HG03342 (cell line): Measurements from ENCODE around the gene HEATR3.

Experiments
- ATAC-seq: cut with Tn5 transposase; IDR thresholded peaks from one replicate; pipeline ENCODE4 v1.9.1; 2021; ENCODE audit warnings: mild to moderate bottlenecking, moderate library complexity; ENCODE audit not compliant: unreplicated experiment

Gene HEATR3, protein sequence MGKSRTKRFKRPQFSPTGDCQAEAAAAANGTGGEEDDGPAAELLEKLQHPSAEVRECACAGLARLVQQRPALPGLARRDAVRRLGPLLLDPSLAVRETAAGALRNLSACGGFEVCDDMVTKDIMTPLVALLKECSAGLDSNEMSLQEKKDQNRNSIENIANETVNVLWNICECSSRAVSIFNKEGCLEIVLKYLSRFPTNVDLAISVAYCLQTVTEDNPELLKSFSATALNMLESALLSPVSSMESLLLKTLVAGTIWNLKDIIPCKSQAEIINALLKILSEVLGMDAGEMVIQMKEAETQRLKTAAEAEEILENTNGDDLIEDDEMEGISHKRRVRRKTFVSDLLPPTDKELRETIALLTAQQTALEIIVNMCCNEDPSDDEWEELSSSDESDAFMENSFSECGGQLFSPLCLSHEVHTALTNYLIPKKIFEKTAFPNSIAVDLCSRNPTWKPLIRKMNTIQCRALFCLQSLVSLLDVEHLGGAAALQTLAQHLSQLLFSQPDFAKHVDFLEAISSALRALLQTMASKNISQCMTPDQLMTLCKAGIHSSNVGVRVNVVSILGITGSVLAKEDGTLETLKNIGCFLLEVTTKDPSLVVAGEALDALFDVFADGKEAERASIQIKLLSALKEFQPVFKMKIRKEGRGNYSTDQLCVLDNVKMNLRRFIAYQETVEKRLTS

DNA sequence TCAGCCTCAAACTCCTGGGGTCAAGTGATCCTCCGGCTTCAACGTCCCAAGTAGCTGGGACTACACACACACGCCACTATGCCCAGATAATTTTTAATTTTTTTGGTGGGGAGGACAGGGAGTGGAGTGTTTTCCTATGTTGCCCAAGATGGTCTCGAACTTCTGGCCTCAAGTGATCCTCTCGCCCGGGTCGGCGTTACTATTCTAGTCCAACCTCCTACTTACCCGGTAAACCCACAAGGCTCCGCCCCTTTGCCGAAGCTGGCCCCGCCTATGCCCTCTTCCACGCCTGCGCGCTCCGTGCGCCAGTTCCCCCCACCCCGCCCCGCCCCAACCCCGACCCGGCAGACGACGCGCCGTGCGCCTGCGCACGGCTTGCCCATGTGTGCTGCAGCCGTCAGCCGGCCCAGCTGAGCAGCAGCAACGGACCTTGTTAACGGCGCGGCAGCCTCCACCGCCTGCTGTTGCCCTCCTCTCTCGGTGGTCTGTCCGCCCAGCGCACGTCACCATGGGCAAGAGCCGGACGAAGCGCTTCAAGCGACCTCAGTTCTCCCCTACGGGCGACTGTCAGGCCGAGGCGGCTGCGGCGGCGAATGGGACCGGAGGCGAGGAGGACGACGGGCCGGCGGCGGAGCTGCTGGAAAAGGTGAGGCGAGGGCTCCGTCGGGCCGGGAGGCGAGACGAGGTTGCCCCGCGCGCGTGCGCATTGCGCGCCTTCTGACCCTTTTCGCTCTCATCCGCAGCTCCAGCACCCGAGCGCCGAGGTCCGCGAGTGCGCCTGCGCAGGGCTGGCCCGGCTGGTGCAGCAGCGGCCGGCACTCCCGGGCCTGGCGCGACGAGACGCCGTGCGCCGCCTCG is at the start of gene HEATR3:
Gene HEATR3 (plus strand): TSS at position 347 of the 858 bp plus-strand sequence. CDS start 162 bp downstream, at position 509.
- ATAC-seq = peak; percentile 72

DNA sequence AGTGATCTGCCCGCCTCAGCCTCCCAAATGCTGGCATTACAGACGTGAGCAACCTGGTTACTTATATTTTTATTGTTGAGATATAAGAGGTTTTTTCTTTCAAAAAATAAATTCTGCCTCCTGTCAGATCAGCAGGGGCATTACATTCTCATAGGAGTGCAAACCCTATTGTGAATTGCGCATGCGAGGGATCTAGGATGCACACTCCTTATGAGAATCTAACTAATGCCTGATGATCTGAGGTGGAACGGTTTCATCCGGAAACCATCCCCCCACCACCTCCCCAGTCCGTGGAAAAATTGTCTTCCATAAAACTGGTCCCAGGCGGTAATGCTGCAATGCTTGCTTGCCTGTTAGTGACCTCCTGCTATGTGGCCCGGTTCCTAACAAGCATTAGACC is 48.2 kb upstream of the HEATR3 start:
- no peak for ATAC-seq

DNA sequence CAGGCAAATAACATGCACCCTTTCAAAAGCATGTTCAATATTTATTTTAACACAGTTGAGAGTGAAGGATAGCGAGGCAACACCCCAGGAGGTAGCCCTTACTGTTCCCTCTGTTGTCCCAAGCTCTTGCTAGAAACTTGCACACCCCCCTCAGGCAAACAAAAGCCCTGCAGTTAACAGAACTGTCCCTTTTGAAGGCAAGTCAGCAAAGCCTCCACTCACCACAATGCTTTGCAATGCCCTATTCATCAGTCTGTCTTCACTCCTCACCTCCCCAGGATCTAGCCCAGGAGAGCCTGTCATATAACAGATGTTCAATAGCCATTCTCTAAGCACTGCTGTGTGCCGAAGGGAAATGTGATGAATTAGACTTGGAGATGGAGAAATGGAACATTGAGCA is 44.2 kb upstream of the HEATR3 start:
- no peak for ATAC-seq

DNA sequence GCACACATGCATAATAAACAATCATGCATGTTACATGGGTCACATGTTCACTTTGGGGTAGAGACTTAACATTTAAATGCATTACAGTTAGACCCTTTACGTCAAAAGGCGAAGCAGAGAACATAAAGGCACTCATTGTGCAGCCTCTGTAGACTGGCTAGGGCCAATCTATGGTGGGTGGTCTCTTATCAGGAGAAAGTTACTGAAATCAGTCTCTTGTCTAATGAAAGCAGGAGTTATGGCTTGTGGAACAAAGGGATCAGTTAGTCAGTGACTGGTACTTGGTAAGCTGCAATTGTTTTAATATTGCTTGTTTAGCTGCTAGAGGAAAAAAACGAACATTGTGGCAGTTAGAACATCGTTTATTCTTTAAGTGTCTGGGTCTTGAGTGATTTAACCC is 42.1 kb upstream of the HEATR3 start:
- no peak for ATAC-seq

DNA sequence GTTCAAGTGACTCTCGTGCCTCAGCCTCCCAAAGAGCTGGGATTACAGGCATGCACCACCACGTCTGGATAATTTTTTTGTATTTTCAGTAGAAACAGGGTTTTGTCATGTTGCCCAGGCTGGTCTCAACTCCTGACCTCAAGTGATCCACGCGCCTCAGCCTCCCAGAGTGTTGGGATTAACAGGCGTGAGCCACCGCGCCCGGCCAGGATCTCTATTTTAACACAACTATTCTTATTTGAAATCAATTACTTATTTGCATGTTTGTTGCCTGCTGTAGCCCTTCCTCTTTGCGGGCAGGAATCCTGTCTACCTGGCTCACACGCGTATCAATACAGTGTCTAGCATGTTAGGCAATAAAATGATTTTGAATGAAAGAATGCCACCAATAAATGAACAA is 41.6 kb upstream of the HEATR3 start:
- ATAC-seq = no peak

DNA sequence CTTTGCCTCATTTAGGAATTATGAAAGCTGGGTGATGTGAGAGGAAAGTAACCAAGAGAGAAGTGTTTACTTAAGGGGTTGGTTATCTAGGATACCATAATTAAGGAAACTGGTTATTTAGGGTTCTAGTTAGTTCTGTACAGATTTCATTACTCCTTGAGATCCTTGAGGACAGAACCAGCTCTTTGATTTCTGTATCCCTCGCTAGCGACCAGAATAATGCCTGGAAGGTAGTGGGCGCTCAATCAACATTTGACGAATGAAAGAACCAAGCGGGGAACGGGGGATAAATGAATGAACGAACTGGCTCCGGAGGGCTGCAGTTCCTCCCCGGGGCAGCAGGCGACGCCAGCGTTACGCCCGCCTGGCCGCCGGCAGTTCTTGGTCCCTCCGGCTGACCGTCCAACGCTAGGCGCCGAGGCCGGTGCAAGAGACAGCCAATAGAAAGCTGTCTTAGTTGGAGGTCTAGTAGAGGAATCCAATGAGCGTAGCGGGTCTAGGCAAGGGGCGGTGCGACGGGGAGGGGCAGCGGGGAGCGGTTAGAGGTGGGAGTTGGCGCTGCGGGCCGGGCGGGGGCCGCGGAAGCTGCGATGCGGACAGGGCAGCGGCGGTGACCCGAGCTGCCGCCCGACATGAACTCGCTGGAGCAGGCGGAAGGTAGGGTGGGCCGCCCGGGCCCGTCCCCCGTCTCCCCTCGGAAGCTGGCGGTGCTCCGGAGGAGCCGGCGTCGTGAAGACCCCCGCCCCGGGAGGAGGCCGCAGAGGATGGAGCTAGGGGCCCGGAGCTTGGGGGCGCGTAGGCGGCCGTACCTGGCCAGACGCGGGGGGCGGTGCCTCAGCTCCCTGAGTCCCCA is 40.9 kb upstream of the HEATR3 start, which contains the start of gene CNEP1R1:
Gene CNEP1R1 (plus strand): TSS at position 542 of the 853 bp plus-strand sequence. CDS start 91 bp downstream, at position 633.
- ATAC-seq = peak; percentile 99

DNA sequence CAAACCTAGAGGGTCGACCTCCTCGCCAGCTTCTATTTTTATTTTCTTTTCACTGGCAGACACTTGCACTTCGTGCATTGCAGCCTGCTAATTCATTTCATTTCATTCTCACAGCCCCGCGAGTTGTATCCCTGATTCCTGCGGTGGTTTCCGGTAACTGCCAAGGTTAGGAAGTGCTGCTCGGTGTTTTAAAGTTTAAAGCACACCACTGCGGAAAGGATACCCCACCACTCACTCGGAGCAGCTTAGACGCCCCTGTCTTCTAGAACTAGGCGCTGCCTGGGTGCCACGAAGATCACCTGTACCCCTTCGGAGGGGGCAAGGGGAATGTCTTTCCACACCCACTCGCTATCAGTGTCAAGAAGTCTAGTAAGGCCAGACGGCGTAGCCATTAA is 40.2 kb upstream of the HEATR3 start:
- ATAC-seq = peak; percentile 6

DNA sequence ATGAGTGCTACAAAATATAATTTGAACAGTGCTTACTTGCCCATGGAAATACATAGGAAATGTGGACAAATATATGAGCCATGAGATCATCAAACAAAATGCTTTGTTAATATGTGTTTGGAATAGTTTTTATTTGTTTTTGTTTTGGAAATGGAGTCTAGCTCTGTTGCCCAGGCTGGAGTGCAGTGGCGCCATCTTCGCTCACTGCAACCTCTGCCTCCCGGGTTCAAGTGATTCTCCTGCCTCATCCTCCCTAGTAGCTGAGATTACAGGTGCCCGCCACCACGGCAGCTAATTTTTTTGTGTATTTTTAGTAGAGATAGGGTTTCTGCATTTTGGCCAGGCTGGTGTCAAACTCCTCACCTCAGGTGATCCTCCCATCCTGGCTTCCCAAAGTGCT is 37.9 kb upstream of the HEATR3 start:
- no peak for ATAC-seq

DNA sequence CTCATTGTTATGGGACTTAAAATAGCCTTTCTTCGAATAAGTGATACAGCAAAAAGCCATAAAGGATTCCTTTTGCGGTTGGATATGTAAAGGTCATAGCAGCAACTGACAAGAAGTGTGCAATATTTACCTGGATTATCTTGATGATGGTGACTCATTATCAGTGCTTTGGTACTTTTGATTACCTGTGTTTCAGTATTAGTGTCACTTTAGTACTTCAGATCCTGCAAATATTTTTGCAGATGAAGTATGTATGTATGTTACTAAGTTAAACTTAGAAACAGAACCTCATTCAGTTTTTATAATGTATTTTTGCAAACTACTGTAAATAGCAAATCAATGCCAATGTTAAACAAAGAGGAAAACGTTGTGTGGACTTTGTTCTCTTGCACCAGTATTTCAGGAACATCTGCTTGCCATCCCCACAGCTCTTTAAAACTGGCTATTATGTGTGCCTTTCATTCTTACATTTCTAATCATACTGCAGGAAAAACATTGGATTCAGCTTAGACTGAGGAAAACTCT is 30.2 kb upstream of the HEATR3 start:
- ATAC-seq = no peak

DNA sequence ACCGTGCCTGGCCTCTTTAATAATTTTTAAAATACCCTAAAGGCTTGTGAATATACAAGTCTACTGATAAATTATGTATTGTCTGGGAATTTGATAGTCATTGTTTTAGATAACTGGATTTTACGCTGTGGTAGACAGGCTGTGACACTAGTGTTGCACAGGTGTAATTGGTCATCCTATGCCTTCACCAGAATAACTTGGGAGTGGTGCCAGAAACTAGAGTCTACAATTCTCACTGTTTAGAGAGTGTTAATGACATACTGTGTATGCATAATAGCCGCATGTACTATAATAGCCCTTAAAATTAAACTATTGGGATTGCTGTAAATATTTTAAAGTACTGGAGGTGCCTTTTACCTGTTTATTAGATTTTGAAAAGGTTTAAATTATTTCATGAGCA is 29.3 kb upstream of the HEATR3 start:
- ATAC-seq = no peak

DNA sequence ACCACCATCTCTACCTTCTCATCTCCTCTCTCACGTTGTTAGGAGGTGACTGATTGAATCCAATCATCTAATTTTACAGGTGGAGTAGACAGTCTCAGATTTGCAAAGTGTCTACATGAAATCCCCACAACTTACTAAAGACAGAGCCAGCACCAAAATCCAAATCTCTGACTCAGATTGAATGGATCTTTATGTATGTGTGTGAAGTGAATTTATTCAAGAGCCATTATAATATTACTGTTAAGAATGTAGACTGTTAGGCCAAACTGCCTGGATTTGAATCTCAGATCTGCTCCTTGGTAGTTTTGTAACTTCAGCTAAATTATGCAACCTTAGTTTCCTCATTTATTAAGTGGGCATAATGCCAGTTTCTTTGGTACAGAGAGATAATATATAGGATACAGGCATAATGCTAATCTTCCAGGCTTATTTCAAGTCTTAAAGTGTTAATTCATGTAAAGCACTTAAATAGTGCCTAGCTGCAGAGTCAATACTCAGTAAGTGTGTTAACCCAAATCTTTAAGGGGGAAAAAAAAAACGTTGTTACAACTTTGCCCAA is 28.0 kb upstream of the HEATR3 start:
- no peak for ATAC-seq

DNA sequence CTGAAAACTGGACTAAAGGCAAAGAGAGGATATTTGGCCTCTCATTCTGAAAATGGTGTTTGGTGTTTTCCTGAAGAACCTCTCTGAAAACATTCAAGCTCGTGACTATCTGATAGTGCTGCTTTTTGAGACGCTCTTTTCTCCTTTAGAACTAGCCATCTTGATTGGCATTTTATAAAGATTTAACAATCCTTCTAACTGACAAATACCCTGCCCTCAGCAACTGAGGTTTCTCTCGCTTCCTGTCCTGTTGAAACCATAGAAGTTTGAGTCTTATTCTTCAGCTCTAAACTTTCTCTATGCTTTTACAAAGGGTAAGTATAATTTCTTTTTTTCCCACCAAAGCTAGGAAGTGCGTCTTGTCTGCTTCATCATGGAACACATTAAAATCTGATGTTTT is 27.5 kb upstream of the HEATR3 start:
- ATAC-seq = no peak

DNA sequence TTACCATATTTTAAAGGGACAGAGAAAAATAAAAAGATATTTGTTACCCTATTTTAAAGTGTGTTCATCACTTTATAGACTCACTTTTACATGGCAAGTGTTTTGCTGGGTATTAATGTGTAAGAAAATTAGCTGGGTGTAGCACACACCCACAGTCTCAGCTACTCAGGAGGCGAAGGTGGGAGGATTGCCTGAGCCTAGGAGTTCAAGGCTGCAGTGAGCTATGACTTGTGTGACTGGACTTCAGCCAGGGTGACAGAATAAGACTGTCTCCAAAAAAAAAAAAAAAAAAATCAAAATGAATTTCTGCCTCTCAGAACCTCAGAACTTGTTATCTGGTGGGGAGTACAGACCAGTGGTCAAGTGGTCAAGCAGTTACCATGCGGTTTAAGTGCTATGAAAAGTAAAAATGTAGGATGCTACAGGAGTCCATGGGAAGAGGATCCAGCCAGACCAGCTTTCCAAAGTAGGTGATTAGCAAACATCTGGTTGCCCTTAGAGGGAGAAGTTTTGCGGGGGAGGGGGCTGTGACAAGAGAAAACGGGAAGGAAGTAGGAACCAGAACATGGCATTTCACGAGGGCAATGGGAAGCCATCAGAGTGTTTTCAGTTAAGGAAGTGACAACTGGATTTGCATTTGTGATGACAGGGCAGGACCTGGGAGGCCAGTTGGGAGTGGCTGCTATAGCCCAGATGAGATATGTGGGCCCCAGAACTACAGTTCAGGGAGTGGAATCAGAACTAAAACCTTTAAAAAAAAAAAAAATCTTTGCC is 26.8 kb upstream of the HEATR3 start:
- no peak for ATAC-seq

DNA sequence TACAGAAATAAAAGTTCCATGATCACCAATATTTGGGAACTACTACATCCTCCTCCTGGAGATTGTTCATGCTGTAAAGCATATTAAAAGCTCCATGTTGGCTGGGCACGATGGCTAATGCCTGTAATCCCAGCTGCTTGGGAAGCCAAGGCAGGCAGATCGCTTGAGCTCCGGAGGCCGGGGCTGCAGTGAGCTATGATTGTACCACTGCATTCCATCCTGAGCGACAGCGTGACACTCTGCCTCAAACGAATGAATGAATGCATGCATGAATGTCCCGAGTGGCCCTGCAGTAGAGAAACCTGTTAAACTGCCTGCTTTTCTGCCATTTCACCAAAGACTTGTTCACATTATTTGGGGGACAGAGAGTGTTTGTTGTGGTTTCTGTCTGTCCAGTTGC is 25.8 kb upstream of the HEATR3 start:
- ATAC-seq = no peak

DNA sequence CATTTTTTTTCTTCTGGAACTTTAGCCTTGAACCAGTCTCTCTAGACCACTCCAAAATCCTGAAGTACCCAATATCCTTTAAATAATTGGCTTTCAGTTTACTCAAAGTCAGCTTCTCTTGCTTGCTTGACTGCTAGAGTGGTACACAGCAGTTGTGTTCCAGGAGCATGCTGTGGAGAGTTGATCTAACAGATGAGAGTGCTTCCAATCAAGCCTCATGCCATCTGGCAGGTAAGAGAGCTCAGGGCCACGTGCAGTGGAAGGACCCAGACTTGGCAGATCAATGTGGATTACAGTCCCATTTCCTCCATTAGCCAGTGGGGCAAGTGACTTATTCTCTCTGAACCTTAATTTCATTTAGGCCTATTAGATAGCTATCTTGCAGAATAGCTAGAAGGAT is 25.1 kb upstream of the HEATR3 start:
- no peak for ATAC-seq

DNA sequence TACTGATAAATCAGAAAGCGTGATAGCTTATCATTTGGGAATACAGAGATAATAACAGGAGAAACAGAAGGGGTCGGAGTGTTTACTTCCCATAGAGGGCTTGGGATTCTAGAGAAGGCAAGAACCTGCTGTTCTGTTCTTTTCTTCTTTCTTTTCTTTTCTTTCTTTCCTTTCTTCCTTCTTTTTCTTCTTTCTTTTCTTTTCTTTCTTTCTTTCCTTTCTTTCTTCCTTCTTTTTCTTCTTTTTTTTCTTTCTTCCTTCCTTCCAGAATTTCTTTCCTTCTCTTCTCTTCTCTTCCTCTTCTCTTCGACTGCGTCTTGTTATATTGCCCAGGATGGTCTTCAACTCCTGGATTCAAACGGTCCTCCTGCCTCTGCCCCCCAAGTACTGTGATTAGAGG is 22.4 kb upstream of the HEATR3 start:
- no peak for ATAC-seq

DNA sequence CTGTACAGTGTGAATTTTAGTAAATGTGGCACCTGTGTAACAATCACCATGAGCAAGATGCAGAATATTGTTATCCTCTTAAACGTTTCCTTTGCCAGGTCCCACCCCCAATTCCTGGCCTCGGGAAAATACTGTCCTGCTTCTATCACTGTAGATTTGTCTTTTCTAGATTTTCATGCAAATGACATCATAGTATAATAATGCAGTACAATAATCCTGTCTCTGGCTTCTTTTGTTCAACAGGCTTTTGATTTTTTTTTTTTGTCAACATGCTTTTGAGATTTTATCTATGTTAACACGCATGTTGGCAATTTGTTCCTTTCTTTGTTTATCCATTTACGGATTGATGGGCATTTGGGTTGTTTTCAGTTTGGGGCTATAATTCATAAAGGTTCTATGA is 20.4 kb upstream of the HEATR3 start:
- no peak for ATAC-seq

DNA sequence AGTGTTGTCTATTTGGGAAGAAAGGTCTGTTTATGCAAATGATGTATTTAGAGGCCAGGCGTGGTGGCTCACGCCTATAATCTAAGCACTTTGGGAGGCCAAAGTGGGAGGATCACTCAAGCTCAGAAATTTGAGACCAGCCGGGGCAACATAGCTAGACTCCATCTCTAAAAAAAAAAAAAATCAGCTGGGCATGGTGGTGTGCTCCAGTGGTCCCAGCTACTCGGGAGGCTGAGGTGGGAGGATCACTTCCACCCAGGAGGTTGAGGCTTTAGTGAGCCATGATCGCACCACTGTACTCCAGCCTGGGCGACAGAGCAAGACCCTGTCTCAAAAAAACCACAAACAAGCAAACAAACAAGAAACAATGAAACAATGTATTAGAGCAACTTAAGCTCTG is 18.9 kb upstream of the HEATR3 start:
- ATAC-seq = no peak

DNA sequence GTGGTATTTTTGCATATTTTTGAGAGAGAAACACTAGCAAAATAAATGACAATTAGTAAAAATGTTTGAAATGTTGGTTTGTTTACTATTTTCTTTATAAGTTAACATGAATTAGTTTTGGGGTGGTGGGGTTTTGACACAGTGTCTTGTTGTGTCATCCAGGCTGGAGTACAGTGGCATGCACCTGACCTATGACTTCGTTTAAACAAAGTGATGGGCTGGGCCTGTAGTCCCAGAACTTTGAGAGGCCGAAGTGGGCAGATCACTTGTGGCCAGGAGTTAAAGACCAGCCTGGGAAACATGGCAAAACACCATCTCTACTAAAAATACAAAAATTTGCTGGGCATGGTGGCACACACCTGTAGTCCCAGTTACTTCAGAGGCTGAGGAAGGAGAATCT is 17.9 kb upstream of the HEATR3 start:
- no peak for ATAC-seq
